GM18517 (cell line): ENCODE measurements around the gene RCBTB2.

Experiments used
- ATAC-seq: cut with Tn5 transposase; IDR thresholded peaks from one replicate; pipeline ENCODE4 v1.9.1; 2021; ENCODE audit warnings: mild to moderate bottlenecking, moderate library complexity; ENCODE audit not compliant: unreplicated experiment

RCBTB2 gene

DNA sequence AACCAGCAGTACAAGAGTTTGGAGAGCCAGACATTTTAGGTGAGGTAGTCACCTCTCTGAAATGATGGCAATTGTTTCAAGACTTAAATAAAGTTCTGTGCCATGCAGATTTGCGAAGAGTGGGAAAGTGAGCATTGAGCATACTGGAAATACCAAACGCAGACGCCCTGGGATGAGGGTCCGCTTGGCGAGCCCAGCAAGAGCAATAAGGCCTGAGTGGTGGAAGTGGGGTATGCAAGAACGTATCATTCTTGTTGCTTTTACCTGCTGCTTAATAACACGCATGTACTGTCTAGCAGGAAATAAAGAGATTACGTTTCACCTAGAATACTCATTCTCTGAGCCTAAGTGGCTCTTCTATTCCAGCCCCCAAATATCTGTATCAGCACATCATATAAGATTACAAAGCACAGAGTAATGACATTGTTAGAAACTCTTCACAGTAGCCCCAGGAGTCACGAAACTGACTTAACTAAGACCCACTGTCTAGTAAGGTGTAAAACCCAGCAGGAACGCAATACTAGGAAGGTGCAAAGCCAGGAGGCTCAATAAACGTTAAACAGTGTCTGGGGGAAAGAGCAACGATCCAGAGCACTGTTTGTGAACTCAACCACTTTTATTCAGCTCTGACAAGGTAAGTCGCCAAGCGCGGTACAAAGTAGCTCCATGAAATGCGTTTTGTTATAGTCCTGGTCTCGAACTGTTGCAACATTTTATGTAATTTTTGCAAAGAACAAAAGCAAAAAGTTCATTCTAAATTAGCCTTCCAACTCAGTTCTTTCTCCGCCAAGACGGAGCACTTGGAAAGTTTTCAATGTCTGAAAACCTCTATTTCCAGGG, 1.2 kb downstream of the RCBTB2 start:
- no peak for ATAC-seq

DNA sequence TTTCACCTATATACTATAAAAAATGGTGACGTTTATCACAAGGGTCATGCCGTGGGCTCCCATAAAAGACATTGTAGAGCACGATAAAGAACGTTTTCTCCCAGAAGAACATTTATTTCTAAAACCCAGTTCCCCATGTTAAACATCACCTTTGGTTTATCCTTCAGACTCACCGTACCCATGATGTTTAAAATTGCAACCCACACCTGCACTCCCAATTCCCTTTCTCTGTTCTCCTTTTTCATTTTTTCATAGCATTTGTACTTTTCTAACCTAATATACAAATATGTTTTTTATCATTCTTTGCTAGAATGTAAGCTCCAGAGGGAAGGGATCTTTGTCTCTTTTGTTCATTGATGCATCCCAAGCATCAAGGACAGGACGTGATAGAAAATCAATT, 2.0 kb downstream of the RCBTB2 start:
- ATAC-seq, result no peak

GRCh38 chr13:48528720-48529119, 4.2 kb downstream of the RCBTB2 start:
- no peak for ATAC-seq

- no peak for ATAC-seq
These were observed 4.9 kb downstream of the RCBTB2 start for GRCh38 chr13:48527955-48528354.

GRCh38 chr13:48526286-48526685, 6.6 kb downstream of the RCBTB2 start:
- ATAC-seq, result no peak

- ATAC-seq, result no peak
These were observed 14.8 kb downstream of the RCBTB2 start for GRCh38 chr13:48518083-48518482.

GRCh38 chr13:48515732-48516131, 17.1 kb downstream of the RCBTB2 start:
- no peak for ATAC-seq

DNA sequence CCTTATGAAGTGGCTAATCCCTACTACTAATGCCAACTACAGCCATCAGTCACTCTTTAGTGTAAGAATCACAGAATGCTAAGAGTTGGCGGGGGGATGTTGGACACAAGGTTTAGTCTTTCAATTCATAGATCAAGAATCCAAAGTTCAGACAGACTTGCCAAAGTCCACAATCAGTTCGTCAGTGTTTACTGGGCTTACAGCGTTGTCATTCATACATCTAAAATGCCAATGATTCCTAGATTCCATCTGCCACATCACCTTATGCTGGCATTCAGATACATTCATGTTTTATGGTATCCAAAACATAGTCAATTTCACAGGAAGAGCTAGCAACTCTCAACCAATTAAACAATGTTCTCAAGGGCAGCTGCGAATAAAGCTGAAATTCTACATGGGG, 18.1 kb downstream of the RCBTB2 start:
- ATAC-seq, result no peak

GRCh38 chr13:48511621-48512230, 21.2 kb downstream of the RCBTB2 start:
- ATAC-seq, result no peak

- no peak for ATAC-seq
These were observed 22.2 kb downstream of the RCBTB2 start for GRCh38 chr13:48510698-48511097.

GRCh38 chr13:48508011-48508410, 24.9 kb downstream of the RCBTB2 start:
- ATAC-seq, result no peak

- ATAC-seq, result no peak
These were observed 25.9 kb downstream of the RCBTB2 start for GRCh38 chr13:48507021-48507420.

GRCh38 chr13:48506092-48506701, 26.7 kb downstream of the RCBTB2 start:
- peak; percentile 6 for ATAC-seq

- ATAC-seq, result peak; percentile 75
These were observed 27.2 kb downstream of the RCBTB2 start for GRCh38 chr13:48505597-48506091.

DNA sequence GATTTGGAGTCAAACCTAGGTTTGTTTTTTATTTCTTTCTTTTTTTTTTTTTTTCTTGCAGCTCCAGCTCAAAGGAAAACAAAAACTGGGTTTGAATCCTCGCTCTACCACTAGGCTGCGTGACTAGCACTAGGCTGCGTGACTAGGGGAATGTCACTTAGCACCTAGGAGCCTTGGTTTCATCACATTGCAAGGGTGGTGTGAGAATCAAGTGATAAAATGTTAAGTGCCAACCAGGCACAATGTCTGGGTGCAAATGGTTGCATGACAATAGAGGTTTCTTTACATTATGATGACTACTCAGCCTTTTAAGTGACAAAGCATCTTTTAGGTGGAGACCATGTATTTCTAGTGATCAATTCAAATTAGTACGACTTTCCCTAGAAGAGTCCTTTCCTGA, 27.9 kb downstream of the RCBTB2 start:
- no peak for ATAC-seq

GRCh38 chr13:48504606-48505005, 28.3 kb downstream of the RCBTB2 start:
- no peak for ATAC-seq

GRCh38 chr13:48502601-48503319, 30.1 kb downstream of the RCBTB2 start:
- ATAC-seq, result no peak

DNA sequence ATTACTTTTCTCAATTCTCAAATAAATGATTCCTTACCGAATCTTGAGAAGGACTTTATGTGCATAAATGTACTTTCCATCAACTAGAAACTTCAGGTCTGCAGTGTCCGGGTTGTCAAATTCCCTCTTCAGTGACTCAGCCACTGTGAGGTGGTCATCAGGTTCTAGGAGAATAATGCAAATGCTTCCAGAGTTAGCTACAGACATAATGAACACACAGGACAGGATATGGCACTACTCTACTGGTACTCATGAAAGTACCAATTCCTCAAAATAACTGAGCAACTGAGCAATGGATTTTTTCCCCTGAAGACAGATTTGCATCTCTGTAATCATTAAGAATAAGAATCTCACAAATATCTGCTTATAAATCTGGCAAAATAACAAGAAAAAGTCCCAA, 31.2 kb downstream of the RCBTB2 start:
- peak; percentile 46 for ATAC-seq

DNA sequence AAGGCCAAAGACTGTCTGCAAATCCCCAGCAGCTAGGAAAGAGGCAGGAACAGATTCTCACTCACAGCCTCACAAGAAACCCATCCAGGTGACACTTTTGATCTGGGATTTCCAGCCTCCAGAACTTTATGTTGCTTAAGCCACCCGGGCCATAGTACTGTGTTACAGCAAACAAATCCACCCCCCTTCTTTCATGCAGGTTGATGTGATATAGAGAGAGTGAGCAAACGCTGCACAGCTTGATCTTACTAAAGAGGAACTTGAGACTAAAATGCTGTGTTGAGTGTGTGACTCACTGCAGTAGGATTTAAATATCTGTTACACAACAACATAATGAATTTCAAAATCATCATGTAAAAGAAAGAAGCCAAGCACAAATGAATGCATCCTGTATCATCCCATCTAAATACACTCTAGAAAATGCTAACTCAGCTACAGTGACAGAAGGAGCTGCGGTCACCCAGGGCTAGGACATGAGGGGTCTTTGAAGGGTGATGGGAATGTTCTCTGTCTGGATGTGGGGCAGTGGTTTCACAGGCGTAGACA, 32.2 kb downstream of the RCBTB2 start:
- ATAC-seq, result peak; percentile 31

GRCh38 chr13:48497669-48498068, 35.2 kb downstream of the RCBTB2 start:
- ATAC-seq, result no peak
